NCI-H226 (cell line): ENCODE results near the gene HIPK3.

Experiments used
- DNase-seq: peaks from one replicate; pipeline ENCODE4 v3.0.0-alpha.2; 2015

The HIPK3 gene

DNA sequence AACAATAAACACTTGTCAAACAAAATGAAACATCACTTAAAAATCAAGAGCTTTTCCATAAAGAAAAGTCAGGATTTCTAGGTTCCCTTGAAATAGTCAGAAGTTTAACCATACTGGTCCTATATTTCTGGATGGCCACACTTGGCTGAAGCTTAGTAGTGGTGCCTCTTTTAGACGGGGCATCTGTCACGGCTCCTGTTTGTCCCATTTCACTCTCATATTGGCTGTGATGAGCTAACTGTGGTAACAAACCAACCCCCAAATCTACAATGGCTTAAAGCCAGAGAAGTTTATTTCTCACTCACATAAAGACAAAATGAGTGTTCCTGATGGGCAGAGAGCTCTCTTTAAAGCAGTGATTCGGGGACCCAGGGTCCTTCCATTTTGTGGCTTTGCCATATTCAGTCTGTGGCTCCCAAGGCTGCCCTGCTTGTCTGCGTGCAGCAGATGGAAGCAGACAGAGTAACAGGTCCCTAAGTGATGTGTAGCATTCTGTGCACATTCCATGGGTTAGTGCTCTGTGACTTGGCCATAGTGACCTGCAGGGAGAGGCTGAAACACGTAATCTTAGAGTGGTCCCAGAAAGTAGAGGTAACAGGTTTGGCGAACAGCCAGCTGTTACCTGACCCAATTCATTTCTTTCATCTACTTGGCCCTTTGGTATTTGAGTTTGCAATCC, 137.4 kb downstream of the HIPK3 start:
- DNase-seq: no peak

DNA sequence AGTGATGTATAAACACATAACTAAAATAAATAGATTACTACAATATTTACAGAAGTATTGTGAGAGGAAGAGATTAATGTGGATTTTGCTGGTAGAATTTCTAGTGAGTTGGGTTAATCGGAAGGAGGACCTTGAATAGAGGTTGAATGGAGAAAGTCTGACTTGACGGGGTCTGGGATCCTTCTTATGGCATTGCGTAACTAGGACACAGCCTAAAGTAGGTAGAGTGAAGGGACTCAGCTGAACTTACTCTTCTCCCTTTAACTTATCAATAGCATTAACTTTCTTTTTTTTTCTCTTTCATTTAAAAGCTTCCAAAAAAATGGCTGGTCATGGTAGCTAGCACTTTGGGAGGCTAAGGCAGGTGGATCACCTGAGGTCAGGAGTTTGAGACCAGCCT, 139.2 kb downstream of the HIPK3 start:
- no peak for DNase-seq

DNA sequence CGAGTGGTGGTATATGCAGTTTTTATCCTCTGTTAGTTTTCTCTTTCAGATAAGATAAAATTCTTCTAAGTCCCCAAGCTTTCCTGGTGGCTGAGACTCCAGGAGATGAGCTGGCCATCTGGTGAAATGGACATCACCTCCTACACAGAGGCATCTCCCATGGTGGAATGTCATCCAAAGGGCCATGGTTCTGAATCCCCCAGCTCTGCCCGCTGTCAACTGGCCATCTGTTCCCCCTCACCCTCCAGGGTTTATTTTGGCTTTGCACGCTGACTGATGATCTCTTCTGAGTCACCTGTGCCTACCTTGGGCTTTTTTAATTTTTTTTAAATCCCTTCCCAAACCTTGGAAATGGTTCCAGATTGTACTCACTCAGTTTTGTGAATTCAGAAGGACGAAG, 142.2 kb downstream of the HIPK3 start:
- DNase-seq: no peak

DNA sequence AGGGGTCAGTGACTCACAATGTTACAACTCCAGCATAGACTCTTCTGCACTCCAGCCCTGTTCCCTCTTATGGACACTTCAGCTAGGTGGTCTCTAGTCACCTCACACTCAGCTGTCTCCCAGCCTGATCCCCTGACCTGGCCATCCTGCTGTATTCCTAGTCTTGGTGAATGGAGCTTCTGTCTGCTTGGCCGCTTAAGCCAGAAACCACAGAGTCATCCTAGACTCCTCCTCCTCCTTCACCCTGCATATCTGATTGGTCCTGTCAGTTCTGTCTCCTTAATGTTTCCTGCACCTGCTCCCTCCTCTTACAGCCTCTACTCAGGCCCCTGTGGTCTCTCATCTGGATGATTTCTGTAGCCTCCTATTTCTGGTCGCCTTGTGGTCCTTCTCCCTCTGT, 144.9 kb downstream of the HIPK3 start:
- no peak for DNase-seq

DNA sequence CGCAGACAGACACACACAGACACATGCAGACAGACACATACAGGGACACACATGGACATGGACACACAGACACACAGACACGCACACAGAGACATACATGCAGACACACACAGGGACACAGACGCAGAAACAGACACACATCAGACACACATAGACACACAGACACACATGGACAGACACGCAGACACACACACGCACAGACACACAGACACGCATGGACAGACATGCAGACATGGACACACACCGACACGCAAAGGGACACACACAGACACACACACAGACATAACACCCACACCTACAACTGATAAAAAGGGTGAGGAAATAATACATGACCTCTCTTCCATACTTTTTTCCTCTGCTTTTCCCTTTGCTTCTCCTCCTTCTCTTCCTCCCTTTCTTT, 146.2 kb downstream of the HIPK3 start:
- no peak for DNase-seq

DNA sequence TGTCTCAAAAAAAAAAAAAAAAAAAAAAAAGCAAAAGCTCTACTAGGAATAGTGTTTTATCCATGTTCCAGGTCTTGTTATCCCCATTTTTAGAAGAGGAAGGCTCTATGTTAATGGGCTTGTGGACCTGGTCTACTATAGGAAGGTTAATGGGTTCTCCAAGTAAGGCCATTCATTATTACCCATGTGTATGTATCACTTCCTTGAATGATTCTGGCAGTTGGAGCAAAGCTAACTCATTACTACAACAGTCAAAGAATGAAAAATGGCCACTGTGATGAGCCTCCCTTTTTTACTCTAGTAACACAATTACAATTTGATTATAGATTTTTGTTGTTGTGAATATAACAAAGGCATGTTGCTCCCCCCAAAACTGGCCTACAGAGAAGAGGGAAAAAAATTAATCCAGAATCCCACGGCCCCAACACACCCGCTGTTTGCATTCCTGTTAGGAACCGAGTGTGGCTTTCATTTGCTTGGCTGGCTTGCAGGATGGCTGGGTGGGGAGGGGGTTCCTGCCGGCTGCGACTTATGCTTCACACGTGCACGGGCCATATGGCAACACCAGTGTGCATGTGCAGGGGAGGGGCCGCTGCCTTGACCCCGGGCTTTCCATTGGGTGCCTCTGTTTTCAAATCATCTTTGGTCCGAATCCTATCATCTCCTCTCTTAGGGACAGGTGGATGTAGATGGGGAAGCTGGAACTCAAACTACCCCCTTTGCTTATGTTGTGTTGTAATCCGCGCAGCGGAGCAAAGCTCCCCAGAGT, 148.8 kb downstream of the HIPK3 start:
- DNase-seq: no peak
